ENCODE measurements around the gene TMEM190.

Gene TMEM190

GRCh38 chr19:55382522-55383054 lies 6.0 kb downstream of the TMEM190 start:
- Mint-ChIP-seq H3K9me3 (peaks cover 10% of the 10 kb centered on the region), H3K4me3 (peak overlapping the region; percentile 76), H3K27ac (no peak overlapping the region), H3K27me3 (ENCODE audit: low read depth, poor library complexity) (peaks cover 26% of the 10 kb centered on the region), H3K36me3 (ENCODE audit: low read depth) (peaks cover 11% of the 10 kb centered on the region), H3K4me1 (peaks cover 36% of the 10 kb centered on the region)
- no peak for DNase-seq
- TF ChIP-seq, protein P1, sequence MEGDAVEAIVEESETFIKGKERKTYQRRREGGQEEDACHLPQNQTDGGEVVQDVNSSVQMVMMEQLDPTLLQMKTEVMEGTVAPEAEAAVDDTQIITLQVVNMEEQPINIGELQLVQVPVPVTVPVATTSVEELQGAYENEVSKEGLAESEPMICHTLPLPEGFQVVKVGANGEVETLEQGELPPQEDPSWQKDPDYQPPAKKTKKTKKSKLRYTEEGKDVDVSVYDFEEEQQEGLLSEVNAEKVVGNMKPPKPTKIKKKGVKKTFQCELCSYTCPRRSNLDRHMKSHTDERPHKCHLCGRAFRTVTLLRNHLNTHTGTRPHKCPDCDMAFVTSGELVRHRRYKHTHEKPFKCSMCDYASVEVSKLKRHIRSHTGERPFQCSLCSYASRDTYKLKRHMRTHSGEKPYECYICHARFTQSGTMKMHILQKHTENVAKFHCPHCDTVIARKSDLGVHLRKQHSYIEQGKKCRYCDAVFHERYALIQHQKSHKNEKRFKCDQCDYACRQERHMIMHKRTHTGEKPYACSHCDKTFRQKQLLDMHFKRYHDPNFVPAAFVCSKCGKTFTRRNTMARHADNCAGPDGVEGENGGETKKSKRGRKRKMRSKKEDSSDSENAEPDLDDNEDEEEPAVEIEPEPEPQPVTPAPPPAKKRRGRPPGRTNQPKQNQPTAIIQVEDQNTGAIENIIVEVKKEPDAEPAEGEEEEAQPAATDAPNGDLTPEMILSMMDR (IDR thresholded peaks at IDR 0.05): no peak

DNA sequence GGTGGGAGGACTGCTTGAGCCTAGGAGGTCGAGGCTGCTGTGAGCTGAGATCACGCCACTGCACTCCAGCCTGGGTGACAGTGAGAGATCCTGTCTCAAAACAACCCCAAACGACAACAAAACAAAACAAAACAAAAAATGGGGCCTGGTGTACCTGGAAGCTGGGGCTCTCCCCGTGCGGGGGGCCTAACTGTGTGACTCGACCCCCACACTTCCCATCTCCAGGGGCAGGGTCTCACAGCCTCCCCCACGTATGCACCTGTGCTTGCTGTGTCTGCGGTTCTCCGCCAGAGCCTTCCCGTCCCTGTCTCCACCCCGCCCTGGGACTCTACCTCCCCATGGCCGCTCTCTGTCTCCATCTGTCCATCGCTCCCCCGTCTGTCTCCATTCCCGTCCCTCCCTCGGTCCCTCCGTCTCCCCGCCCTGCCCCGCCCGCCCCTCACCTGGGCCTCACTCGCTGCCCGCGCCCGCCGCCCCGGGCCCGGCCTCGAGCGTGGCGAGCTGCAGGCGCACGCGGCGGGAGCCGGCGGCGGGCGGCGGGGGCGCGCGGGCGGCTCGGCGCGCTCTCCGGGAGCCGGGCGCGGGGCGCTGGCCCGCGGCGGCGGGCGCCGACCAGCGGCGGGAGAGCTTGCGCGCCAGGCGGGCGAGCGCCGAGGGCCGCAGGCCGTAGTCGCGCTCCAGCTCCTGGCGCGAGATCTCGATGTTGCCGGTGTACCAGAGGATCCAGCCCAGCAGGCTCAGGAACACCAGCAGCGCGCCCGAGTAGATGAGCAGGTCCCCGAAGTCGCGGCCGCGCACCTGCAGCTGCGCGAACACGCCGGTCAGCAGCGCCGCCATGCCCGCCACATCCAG lies 6.9 kb downstream of the TMEM190 start:
- H3K27ac Mint-ChIP-seq: no peak overlapping the region
- H3K9me3 Mint-ChIP-seq: peaks cover 10% of the 10 kb centered on the region
- DNase-seq: peak; percentile 72
- H3K36me3 Mint-ChIP-seq (ENCODE audit: low read depth): peaks cover 13% of the 10 kb centered on the region
- peaks cover 36% of the 10 kb centered on the region for H3K4me1 Mint-ChIP-seq
- peak overlapping the region; percentile 76 for H3K4me3 Mint-ChIP-seq
- peaks cover 20% of the 10 kb centered on the region for H3K27me3 Mint-ChIP-seq (ENCODE audit: low read depth, poor library complexity)
- TF ChIP-seq, protein P1 (IDR thresholded peaks at IDR 0.05): no peak

DNA sequence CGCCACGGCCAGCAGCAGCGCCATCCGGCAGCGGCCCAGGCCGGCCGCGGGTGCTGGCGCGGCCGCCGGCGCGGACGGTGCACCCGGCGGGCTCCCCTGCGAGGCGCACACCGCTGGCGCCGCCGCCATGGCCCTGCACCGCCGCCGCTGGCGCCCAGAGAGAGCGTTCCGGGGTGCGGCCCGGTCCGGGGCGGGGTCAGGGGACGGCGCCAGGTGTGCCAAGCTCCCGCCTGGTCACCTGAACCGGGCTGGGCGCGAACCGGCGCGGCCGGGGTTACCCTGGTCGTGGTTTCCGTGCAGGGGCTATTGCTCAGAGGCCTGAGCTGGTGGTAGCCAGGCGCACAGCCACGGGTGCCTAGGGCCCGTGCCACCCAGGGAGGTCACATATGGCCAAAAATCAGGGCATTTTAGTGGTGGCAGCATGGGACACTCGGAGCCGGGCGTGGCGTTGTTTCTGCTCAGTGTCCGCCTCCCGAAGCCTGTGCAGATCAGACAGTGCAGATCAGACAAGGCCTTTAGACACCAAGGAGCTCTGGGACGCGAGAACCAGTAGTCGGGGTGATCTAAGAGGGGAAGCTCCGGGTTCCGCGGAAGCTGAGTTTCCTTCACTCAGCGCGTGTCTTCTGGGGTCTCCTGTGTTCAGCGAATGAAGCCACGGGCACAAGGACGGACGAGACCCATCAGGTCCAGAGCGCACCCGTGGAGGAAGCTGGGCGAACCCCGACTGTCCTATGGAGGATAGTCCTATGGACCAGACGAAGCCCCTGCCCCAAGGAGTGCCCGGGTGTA lies 7.7 kb downstream of the TMEM190 start, which contains the start of gene TMEM238:
Gene TMEM238 (minus strand): TSS at position 162 of the 789 bp plus-strand sequence. CDS start 33 bp downstream, at position 129.
- peak within 1 kb of the TSS; percentile 100 for H3K4me3 Mint-ChIP-seq
- peak within 1 kb of the TSS; percentile 97 for H3K27ac Mint-ChIP-seq
- peaks cover 14% of the 10 kb centered on the region for H3K27me3 Mint-ChIP-seq (ENCODE audit: low read depth, poor library complexity)
- peaks cover 20% of the 10 kb centered on the region for H3K36me3 Mint-ChIP-seq (ENCODE audit: low read depth)
- H3K9me3 Mint-ChIP-seq: peaks cover 10% of the 10 kb centered on the region
- DNase-seq: no peak
- TF ChIP-seq, protein P1 (IDR thresholded peaks at IDR 0.05): no peak
- peaks cover 43% of the 10 kb centered on the region for H3K4me1 Mint-ChIP-seq

DNA sequence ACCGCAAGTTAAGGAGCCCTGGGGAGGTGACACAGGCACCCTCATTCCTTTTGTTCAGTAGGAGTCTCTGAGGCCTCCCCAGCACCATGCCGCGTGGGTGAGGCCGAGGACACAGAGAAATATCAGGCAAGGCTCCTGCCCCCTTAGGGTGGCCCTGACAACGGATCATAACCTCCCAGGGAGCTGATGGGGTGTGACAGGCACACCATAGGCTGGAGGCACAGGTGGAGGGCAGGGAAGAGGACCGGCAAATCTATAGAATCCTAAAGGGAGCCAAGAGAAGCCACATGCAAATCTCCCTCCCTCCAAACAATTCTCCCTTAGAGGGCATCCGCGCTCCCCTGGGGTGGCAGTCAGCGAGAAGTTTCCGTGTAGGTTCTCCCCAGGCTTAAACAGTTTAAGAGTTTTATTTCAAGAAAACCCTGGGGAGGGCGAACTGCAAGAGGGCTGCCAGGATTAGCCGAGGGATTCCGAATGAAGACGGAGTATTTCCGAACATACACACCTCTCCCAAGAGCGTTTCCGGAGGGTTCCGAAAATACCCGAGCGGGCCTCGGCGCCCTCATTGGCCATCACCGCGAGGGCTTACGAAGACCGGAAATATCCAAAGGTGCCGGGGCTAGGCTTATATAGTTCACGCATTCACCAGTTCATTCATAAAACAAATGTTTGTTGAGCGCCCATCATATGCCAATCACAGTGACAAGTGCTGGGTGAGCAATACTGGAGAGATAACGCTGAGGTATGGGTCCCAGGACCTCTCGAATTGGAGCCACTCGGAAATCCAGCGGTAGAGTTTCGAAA lies 8.5 kb downstream of the TMEM190 start:
- TF ChIP-seq, protein P1 (IDR thresholded peaks at IDR 0.05): no peak
- Mint-ChIP-seq H3K27ac (peak overlapping the region; percentile 97), H3K27me3 (ENCODE audit: low read depth, poor library complexity) (peaks cover 7% of the 10 kb centered on the region), H3K9me3 (peaks cover 10% of the 10 kb centered on the region), H3K36me3 (ENCODE audit: low read depth) (peaks cover 26% of the 10 kb centered on the region), H3K4me3 (peak overlapping the region; percentile 100), H3K4me1 (peaks cover 50% of the 10 kb centered on the region)
- peak; percentile 98 for DNase-seq

- Mint-ChIP-seq H3K4me3 (peak within 1 kb of the TSS; percentile 100), H3K4me1 (peaks cover 57% of the 10 kb centered on the region), H3K27ac (peak within 1 kb of the TSS; percentile 98), H3K36me3 (ENCODE audit: low read depth) (peaks cover 32% of the 10 kb centered on the region), H3K9me3 (peaks cover 10% of the 10 kb centered on the region), H3K27me3 (ENCODE audit: low read depth, poor library complexity) (peaks cover 7% of the 10 kb centered on the region)
- TF ChIP-seq, protein P1 (IDR thresholded peaks at IDR 0.05): no peak
- peak; percentile 97 for DNase-seq
Observed at GRCh38 chr19:55385724-55386492, 9.3 kb downstream of the TMEM190 start, which contains the start of gene RPL28. Gene RPL28, plus strand, starts transcription at chr19:55385932. Its CDS starts 426 bp downstream, at chr19:55386358.

Measured in nephron progenitor cell (in vitro differentiated cells).